ENCODE data around the gene PLOD3. TPM values are rescaled to one million over a fixed set of nuclear protein-coding genes. Genes with fewer than 3 reads are reported as not detected.
A peak's percentile ranks its signal among the peaks of the same experiment; 100 is the strongest.
"Not testable (repeated sequence)": the region's sequence is repeated elsewhere in the genome, so short reads cannot be mapped to it uniquely, and the experiment has no call there.

Gene PLOD3, protein sequence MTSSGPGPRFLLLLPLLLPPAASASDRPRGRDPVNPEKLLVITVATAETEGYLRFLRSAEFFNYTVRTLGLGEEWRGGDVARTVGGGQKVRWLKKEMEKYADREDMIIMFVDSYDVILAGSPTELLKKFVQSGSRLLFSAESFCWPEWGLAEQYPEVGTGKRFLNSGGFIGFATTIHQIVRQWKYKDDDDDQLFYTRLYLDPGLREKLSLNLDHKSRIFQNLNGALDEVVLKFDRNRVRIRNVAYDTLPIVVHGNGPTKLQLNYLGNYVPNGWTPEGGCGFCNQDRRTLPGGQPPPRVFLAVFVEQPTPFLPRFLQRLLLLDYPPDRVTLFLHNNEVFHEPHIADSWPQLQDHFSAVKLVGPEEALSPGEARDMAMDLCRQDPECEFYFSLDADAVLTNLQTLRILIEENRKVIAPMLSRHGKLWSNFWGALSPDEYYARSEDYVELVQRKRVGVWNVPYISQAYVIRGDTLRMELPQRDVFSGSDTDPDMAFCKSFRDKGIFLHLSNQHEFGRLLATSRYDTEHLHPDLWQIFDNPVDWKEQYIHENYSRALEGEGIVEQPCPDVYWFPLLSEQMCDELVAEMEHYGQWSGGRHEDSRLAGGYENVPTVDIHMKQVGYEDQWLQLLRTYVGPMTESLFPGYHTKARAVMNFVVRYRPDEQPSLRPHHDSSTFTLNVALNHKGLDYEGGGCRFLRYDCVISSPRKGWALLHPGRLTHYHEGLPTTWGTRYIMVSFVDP
- 10 to 100 TPM; 53.9 to 65.5 TPM for total RNA-seq
- polyA plus RNA-seq (2013, experiment 1 of 2): 45.3 TPM
- polyA plus RNA-seq (2013, experiment 2 of 2): 40.0 TPM
- long read RNA-seq, experiment 1, transcript PLOD3-201 (19 exons, 2,920 nt): major isoform, 5 of 17 reads
- long read RNA-seq, experiment 1, partial matches to known transcripts: 8 of 17 reads
- long read RNA-seq, experiment 1, other reads (novel, unspliced or antisense): 4 of 17 reads
- long read RNA-seq, experiment 2, transcript PLOD3-201 (19 exons, 2,920 nt): major isoform, 63 of 87 reads
- long read RNA-seq, experiment 2, partial matches to known transcripts: 6 of 87 reads
- long read RNA-seq, experiment 2, other reads (novel, unspliced or antisense): 18 of 87 reads
- long read RNA-seq, experiment 3, transcript PLOD3-201 (19 exons, 2,920 nt): major isoform, 113 of 136 reads
- long read RNA-seq, experiment 3, partial matches to known transcripts: 10 of 136 reads
- long read RNA-seq, experiment 3, other reads (novel, unspliced or antisense): 13 of 136 reads
- long read RNA-seq, experiment 4, transcript PLOD3-201 (19 exons, 2,920 nt): major isoform, 7 of 12 reads
- long read RNA-seq, experiment 4, partial matches to known transcripts: 2 of 12 reads
- long read RNA-seq, experiment 4, other reads (novel, unspliced or antisense): 3 of 12 reads

DNA sequence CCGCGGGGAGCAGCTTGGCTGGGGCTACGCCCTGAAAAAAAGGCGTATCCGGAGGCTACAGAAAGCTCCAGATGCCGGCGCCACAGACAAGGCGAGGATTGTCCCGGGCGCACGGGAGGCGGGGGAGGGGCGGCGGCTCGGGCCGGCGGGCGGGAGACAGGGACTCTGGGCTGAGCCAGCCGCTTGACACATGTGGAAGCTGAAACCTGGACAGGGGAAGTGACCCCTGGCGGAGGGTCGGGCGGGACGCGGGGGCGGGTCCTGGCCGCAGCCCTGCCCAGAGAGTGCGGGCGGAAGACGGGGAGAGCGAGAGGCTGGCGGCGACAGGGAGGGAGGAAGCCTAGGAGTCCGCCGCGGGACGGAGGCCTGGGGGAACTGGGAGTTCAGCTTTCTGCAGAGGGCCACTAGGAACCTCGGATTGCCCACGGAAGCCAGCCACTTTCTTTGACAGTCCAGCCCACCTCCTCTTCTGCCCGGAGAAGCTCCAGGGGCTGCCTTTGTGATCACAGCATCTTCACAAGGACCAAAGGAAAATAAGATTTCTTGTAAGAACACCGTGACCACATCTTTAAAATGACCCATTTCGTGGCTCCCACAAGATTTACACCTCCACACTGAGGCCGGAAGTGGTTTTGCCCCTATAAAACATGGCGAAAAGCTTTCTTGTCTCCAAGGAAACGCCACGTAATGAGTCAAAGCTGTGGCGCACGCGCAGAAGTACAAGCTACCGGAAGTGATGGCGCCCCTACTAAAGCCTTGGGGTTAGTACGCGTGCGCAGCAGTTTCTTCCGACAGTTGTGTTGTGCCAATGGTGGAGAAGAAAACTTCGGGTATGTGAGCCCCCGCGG lies at the start of gene PLOD3, which contains the start of gene ZNHIT1:
Gene PLOD3 (minus strand): TSS at position 194 of the 848 bp plus-strand sequence. CDS start 307 bp downstream, outside the sequence.
Gene ZNHIT1 (plus strand): TSS at position 778 of the 848 bp plus-strand sequence. CDS start 31 bp downstream, at position 809.
- Mint-ChIP-seq H3K4me1 (peaks cover 13% of the 10 kb centered on the region), H3K27ac (peak within 1 kb of the TSS; percentile 94), H3K27me3 (ENCODE audit: insufficient read depth) (no peaks in the 10 kb centered on the region), H3K9me3 (no peaks in the 10 kb centered on the region), H3K4me3 (peak within 1 kb of the TSS; percentile 96), H3K36me3 (ENCODE audit: low read depth) (peaks cover 29% of the 10 kb centered on the region)
- H3K4me3 ChIP-seq (ENCODE audit: low read length): peak within 1 kb of the TSS; percentile 99
- WGBS, 2 experiments (ENCODE audit: insufficient coverage in 1 of 2, insufficient read length in 1 of 2): 0 to 1% methylated on average over 32 to 57 of the region's 57 CpGs
- peaks cover 7% of the 10 kb centered on the region for H3K36me3 ChIP-seq (ENCODE audit: control insufficient read depth, insufficient read depth, low read length)
- TF ChIP-seq, protein P1, sequence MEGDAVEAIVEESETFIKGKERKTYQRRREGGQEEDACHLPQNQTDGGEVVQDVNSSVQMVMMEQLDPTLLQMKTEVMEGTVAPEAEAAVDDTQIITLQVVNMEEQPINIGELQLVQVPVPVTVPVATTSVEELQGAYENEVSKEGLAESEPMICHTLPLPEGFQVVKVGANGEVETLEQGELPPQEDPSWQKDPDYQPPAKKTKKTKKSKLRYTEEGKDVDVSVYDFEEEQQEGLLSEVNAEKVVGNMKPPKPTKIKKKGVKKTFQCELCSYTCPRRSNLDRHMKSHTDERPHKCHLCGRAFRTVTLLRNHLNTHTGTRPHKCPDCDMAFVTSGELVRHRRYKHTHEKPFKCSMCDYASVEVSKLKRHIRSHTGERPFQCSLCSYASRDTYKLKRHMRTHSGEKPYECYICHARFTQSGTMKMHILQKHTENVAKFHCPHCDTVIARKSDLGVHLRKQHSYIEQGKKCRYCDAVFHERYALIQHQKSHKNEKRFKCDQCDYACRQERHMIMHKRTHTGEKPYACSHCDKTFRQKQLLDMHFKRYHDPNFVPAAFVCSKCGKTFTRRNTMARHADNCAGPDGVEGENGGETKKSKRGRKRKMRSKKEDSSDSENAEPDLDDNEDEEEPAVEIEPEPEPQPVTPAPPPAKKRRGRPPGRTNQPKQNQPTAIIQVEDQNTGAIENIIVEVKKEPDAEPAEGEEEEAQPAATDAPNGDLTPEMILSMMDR (conservative IDR thresholded peaks at IDR 0.05): peak; percentile 68
- peak within 1 kb of the TSS; percentile 94 for H3K9ac ChIP-seq (ENCODE audit: extremely low read depth, low read length, poor library complexity, severe bottlenecking)
- peak within 1 kb of the TSS; percentile 88 for H3K27ac ChIP-seq (ENCODE audit: low read depth, low read length)
- no peaks in the 10 kb centered on the region for H3K4me1 ChIP-seq (ENCODE audit: control insufficient read depth, insufficient read depth, low read length)
- no peaks in the 10 kb centered on the region for H3K9me3 ChIP-seq (ENCODE audit: control insufficient read depth, low read length)
- no peaks in the 10 kb centered on the region for H3K27me3 ChIP-seq (ENCODE audit: control insufficient read depth, insufficient read depth, low read length, poor library complexity, severe bottlenecking)
- DNase-seq: peak; percentile 97

DNA sequence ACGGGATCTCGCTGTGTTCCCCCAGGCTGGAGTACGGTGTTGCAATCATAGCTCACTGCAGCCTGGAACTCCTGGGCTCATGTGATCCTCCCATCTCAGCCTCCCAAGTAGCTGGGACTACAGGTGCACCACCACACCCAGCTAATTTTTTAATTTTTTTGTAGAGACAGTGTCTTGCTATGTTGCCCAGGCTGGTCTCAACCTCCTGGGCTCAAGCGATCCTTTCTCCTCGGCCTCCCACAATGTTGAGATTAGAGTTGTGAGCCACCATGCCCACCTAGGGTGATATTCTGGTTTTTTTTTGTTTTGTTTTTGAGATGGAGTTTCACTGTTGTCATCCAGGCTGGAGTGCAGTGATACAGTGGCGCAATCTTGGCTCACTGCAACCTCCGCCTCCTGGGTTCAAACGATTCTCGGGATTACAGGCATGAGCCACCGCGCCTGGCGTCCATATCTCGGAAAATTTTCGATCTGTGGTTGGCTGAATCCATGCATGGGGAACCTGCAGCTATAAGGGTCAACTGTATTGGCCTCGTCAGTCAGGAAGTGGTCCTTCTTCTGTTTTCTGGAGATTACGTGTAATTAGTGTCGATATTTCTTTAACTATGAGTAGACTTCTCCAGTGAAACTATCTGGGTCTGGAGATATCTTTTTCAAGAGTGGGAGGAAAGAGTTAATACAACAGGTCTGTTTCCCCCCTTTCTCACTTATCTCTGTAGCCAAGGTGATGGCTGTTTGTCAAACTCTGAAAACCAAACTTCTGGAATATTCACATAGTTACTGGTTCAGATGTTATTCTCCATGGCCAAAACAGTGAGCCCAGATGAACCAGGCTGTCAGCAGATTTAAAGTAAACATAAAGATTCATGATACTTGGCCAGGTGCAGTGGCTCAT lies 48.5 kb upstream of the PLOD3 start:
- WGBS, 2 experiments (ENCODE audit: insufficient coverage in 1 of 2, insufficient read length in 1 of 2): 89 to 96% methylated on average over 14 to 17 of the region's 17 CpGs
- no peaks in the 10 kb centered on the region for H3K9me3 ChIP-seq (ENCODE audit: control insufficient read depth, low read length)
- no peak overlapping the region for H3K27ac ChIP-seq (ENCODE audit: low read depth, low read length)
- TF ChIP-seq, protein P1 (conservative IDR thresholded peaks at IDR 0.05): no peak
- no peak overlapping the region for H3K9ac ChIP-seq (ENCODE audit: extremely low read depth, low read length, poor library complexity, severe bottlenecking)
- no peaks in the 10 kb centered on the region for H3K36me3 ChIP-seq (ENCODE audit: control insufficient read depth, insufficient read depth, low read length)
- Mint-ChIP-seq H3K27ac (no peak overlapping the region), H3K4me1 (no peaks in the 10 kb centered on the region), H3K9me3 (peaks cover 3% of the 10 kb centered on the region), H3K4me3 (no peak overlapping the region), H3K36me3 (ENCODE audit: low read depth) (no peaks in the 10 kb centered on the region), H3K27me3 (ENCODE audit: insufficient read depth) (peaks cover 7% of the 10 kb centered on the region)
- H3K4me3 ChIP-seq (ENCODE audit: low read length): no peak overlapping the region
- DNase-seq: no peak
- H3K4me1 ChIP-seq (ENCODE audit: control insufficient read depth, insufficient read depth, low read length): no peaks in the 10 kb centered on the region
- no peaks in the 10 kb centered on the region for H3K27me3 ChIP-seq (ENCODE audit: control insufficient read depth, insufficient read depth, low read length, poor library complexity, severe bottlenecking)

DNA sequence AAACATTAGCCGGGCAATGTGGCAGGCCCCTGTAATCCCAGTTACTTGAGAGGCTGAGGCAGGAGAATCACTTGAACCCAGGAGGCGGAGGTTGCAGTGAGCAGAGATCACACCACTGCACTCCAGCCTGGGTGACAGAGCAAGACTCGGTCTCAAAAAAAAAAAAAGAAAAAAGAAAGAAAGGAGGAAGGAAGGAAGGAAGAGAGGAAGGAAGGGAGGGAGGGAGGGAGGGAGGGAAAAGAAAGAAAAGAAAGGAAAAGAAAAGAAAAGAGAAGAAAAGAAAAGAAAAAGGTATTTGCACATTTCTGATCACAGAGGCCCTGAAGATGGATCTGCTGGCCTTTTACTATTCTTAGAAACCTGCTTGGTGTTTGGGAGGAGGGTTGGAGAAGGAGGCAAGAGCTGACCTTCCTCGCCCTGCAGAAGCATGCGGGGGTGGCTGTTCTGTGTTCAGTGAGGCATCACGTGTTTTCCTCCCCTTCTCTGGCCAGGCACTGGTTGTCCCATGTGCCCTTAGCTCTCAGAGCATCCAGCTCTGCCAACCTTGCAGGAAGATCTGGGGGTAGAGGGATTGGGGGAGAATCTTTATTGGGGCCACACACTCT lies 46.8 kb upstream of the PLOD3 start:
- not testable (repeated sequence) for H3K4me1 Mint-ChIP-seq

More for the DNA sequence above, 46.8 kb upstream of the PLOD3 start:
- H3K27ac Mint-ChIP-seq; H3K36me3 Mint-ChIP-seq (ENCODE audit: low read depth); H3K4me3 Mint-ChIP-seq; H3K9me3 ChIP-seq (ENCODE audit: control insufficient read depth, low read length); H3K4me1 ChIP-seq (ENCODE audit: control insufficient read depth, insufficient read depth, low read length); H3K4me3 ChIP-seq (ENCODE audit: low read length); H3K9me3 Mint-ChIP-seq; H3K9ac ChIP-seq (ENCODE audit: extremely low read depth, low read length, poor library complexity, severe bottlenecking); H3K27ac ChIP-seq (ENCODE audit: low read depth, low read length); DNase-seq; H3K27me3 Mint-ChIP-seq (ENCODE audit: insufficient read depth); H3K27me3 ChIP-seq (ENCODE audit: control insufficient read depth, insufficient read depth, low read length, poor library complexity, severe bottlenecking); H3K36me3 ChIP-seq (ENCODE audit: control insufficient read depth, insufficient read depth, low read length): not testable (repeated sequence)
- WGBS, 2 experiments (ENCODE audit: insufficient coverage in 1 of 2, insufficient read length in 1 of 2): 85 to 95% methylated on average over 3 to 6 of the region's 6 CpGs
